ENCODE results near the gene OIT3. TPM values are rescaled to one million over a fixed set of nuclear protein-coding genes. Genes with fewer than 3 reads are reported as not detected.

Gene OIT3
- polyA plus RNA-seq, 2 donors: 0.04 TPM; not detected in 1

Other genes starting within 250 kb of the OIT3 start
- 10 to 100 TPM; 17.8 to 36.0 TPM for gene MCU, start 201.6 kb upstream of the OIT3 start, polyA plus RNA-seq
- gene PLA2G12B, start 61.1 kb downstream of the OIT3 start, polyA plus RNA-seq: not detected
- gene P4HA1, start 203.1 kb downstream of the OIT3 start, polyA plus RNA-seq: 1 to 10 TPM; 4.0 to 5.1 TPM
- gene NUDT13, start 216.7 kb downstream of the OIT3 start, polyA plus RNA-seq: 1 to 10 TPM; 1.3 to 1.8 TPM

All from esophagus (tissue), 2 donors.